ENCODE results near the gene HMGXB3.

Gene HMGXB3

GRCh38 chr5:150064681-150065220 lies 64.2 kb downstream of the HMGXB3 start:
- TF ChIP-seq POLR2AphosphoS5 (IDR thresholded peaks at IDR 0.05; ENCODE audit: low read depth, low read length) = no peak
- no peak for TF ChIP-seq SIN3A (IDR thresholded peaks at IDR 0.05; ENCODE audit: borderline replicate concordance, insufficient read depth, low read length)
- no peak for TF ChIP-seq FOXP2 (optimal IDR thresholded peaks at IDR 0.05; ENCODE audit: borderline replicate concordance, extremely low read depth, extremely low read length, insufficient read depth)
- TF ChIP-seq, protein P1, sequence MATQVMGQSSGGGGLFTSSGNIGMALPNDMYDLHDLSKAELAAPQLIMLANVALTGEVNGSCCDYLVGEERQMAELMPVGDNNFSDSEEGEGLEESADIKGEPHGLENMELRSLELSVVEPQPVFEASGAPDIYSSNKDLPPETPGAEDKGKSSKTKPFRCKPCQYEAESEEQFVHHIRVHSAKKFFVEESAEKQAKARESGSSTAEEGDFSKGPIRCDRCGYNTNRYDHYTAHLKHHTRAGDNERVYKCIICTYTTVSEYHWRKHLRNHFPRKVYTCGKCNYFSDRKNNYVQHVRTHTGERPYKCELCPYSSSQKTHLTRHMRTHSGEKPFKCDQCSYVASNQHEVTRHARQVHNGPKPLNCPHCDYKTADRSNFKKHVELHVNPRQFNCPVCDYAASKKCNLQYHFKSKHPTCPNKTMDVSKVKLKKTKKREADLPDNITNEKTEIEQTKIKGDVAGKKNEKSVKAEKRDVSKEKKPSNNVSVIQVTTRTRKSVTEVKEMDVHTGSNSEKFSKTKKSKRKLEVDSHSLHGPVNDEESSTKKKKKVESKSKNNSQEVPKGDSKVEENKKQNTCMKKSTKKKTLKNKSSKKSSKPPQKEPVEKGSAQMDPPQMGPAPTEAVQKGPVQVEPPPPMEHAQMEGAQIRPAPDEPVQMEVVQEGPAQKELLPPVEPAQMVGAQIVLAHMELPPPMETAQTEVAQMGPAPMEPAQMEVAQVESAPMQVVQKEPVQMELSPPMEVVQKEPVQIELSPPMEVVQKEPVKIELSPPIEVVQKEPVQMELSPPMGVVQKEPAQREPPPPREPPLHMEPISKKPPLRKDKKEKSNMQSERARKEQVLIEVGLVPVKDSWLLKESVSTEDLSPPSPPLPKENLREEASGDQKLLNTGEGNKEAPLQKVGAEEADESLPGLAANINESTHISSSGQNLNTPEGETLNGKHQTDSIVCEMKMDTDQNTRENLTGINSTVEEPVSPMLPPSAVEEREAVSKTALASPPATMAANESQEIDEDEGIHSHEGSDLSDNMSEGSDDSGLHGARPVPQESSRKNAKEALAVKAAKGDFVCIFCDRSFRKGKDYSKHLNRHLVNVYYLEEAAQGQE (IDR thresholded peaks at IDR 0.05; ENCODE audit: insufficient read depth in 1 of 2, low read depth in 2 of 2, low read length in 2 of 2) = no peak

DNA sequence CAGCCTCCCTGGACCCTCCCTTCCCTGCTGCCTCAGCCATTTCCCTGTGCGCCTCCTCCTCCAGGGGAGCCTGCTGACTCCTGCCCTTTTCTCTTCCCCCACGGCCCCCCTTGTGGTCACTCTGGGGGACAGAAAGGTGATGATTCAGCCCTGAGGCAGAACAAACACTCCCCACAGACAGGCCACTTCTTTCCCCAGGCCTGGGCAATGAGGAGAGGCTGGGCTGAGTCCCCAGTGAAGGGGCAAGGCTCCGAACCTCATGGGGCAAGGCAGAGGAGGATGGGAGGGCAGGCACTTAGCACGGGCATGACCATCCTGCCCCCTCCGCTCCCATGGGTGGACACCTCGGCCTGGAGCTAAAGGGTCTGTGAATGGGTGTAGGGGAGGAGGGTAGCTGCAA lies 64.8 kb downstream of the HMGXB3 start:
- TF ChIP-seq FOXP2 (optimal IDR thresholded peaks at IDR 0.05; ENCODE audit: borderline replicate concordance, extremely low read depth, extremely low read length, insufficient read depth) = no peak
- no peak for TF ChIP-seq POLR2AphosphoS5 (IDR thresholded peaks at IDR 0.05; ENCODE audit: low read depth, low read length)
- TF ChIP-seq, protein P1 (IDR thresholded peaks at IDR 0.05; ENCODE audit: insufficient read depth in 1 of 2, low read depth in 2 of 2, low read length in 2 of 2) = no peak
- no peak for TF ChIP-seq SIN3A (IDR thresholded peaks at IDR 0.05; ENCODE audit: borderline replicate concordance, insufficient read depth, low read length)
- no peak for TF ChIP-seq TAF1 (IDR thresholded peaks at IDR 0.05; ENCODE audit: borderline replicate concordance, insufficient read depth, low read length)

DNA sequence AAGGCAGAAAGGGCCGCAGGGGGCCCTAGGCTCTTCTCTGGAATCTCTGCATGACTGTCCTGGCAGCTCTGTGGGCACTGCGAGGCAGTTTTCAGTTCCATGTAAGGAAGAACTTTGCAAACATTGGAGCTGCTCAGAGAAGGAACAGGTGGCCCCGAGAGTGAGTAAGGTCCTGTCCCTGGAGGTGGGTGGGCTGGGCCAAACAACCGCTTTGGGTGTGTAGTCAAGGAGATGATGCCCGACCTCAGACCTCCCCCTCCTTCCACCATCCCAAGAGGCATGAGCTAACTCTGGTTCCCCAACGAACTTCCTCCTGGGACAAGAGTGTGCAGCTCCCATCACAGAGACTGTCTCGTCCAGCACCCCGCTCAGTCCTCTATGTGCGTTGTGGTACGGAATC lies 65.3 kb downstream of the HMGXB3 start:
- TF ChIP-seq, protein P1 (IDR thresholded peaks at IDR 0.05; ENCODE audit: insufficient read depth in 1 of 2, low read depth in 2 of 2, low read length in 2 of 2) = no peak
- no peak for TF ChIP-seq FOXP2 (optimal IDR thresholded peaks at IDR 0.05; ENCODE audit: borderline replicate concordance, extremely low read depth, extremely low read length, insufficient read depth)
- TF ChIP-seq TAF1 (IDR thresholded peaks at IDR 0.05; ENCODE audit: borderline replicate concordance, insufficient read depth, low read length) = no peak
- no peak for TF ChIP-seq POLR2AphosphoS5 (IDR thresholded peaks at IDR 0.05; ENCODE audit: low read depth, low read length)
- no peak for TF ChIP-seq SIN3A (IDR thresholded peaks at IDR 0.05; ENCODE audit: borderline replicate concordance, insufficient read depth, low read length)

GRCh38 chr5:150066436-150066835 lies 65.9 kb downstream of the HMGXB3 start:
- TF ChIP-seq, protein P1 (IDR thresholded peaks at IDR 0.05; ENCODE audit: insufficient read depth in 1 of 2, low read depth in 2 of 2, low read length in 2 of 2) = no peak
- TF ChIP-seq TAF1 (IDR thresholded peaks at IDR 0.05; ENCODE audit: borderline replicate concordance, insufficient read depth, low read length) = no peak

GRCh38 chr5:150066901-150067396 lies 66.4 kb downstream of the HMGXB3 start:
- no peak for TF ChIP-seq POLR2AphosphoS5 (IDR thresholded peaks at IDR 0.05; ENCODE audit: low read depth, low read length)
- TF ChIP-seq TAF1 (IDR thresholded peaks at IDR 0.05; ENCODE audit: borderline replicate concordance, insufficient read depth, low read length) = no peak
- TF ChIP-seq SIN3A (IDR thresholded peaks at IDR 0.05; ENCODE audit: borderline replicate concordance, insufficient read depth, low read length) = no peak
- no peak for TF ChIP-seq FOXP2 (optimal IDR thresholded peaks at IDR 0.05; ENCODE audit: borderline replicate concordance, extremely low read depth, extremely low read length, insufficient read depth)
- TF ChIP-seq, protein P1 (IDR thresholded peaks at IDR 0.05; ENCODE audit: insufficient read depth in 1 of 2, low read depth in 2 of 2, low read length in 2 of 2) = no peak

All from PFSK-1 (cell line).